Endothelial cell of hepatic sinusoid (primary cell): Measurements from ENCODE around the gene UBE2F.
"Not testable (repeated sequence)": the region's sequence is repeated elsewhere in the genome, so short reads cannot be mapped to it uniquely, and the experiment has no call there.

ENCODE experiments used
- in situ Hi-C: cut with HindIII; loops from 2 replicates; pipeline ENCODE4 v1.10.0; 2017; ENCODE audit warnings: low sequenced_read_pairs

The UBE2F gene

DNA sequence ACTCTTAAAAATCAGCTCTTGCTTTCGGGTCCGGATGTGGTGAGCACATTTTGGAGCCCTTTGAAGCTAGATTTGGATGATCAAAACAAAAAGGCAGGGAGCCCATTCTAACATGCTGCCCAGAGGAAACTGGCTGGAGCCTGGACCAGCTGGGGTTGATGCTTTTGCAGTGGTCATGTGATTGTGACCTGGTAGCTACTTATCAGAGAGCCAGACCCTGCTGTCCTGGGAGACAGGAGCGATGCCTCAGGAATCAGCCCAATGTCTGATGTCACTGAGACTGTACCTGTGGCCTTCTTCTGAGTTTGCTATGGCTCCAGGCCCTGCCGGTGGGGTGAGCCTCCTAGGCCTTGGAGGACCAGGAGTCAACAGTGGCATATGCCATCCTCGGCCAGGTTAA, 75.3 kb downstream of the UBE2F start:
- in situ Hi-C loops: no loop called here

DNA sequence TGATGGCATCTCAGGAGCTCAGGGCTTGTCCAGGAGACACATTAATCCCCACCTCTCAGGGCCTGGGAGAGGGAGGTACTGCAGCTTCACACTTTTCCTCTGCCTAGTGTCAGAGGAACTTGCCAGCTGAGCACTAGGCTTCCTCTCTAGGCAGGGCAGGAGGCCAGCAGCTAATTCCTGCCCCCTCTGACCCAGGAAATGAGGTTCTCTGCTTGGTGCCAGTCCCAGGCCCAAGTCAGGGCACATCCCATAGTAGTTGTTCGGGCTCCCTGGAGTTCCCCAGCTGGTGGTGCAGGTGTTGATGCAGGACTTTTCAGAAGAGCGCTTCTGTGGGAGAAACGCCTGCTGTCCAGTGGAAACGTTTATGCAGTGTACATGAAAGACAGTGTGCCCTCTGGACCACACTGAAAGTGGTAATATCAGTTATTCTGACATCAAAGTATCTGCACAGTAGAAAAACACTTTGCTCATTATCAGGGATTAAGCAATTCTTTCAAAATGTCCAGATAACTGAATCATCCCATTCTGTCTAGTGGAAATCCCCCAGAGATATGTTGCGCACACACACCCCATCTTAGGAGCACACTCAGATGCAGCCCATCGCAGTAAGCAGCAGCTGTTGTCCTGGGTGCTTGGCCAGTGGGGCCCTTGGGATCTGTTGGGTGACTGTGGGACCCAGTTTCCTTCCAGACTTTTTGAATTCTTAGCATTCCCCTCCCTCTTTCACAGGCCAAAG, 76.2 kb downstream of the UBE2F start:
- in situ Hi-C loops: no loop called here

DNA sequence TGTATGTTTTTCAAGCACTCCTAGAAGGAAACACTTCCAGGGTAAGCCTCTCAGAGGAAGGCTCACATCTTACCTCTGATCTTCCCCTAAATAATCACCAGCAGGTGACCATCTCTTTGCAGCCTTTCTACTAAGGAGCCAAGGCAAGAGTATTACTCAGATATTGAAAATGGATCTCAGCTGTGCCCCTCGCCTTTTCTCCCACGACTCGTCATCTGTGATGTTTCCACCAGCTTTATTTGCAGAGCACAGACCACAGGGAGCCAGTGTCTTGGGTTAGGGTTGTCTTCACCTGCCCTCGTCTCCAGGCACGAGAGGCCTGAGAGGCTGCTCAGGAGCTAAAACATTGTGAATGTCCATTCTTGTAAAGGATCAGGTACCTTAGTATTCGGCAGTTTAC, 77.0 kb downstream of the UBE2F start:
- in situ Hi-C loops: no loop called here

DNA sequence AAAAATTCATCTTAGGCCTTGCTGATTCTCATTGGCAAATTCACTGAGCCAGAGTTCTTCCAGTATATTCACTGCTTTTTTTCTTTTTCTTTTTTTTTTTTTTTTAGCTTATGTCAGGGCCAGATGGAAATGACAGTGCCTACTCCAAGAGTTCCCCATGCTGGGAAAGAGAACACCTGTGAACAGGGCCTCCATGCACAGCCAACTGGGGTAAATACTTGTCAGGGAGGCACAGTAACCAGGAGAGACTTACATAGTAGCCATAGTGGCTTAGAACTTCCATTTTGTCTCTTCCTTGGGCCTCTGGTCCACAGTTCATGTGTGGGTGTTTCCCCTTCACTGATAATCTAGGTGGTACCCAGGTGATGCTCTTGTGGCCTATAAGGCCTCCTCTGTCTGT, 78.8 kb downstream of the UBE2F start:
- in situ Hi-C loops: no loop called here

DNA sequence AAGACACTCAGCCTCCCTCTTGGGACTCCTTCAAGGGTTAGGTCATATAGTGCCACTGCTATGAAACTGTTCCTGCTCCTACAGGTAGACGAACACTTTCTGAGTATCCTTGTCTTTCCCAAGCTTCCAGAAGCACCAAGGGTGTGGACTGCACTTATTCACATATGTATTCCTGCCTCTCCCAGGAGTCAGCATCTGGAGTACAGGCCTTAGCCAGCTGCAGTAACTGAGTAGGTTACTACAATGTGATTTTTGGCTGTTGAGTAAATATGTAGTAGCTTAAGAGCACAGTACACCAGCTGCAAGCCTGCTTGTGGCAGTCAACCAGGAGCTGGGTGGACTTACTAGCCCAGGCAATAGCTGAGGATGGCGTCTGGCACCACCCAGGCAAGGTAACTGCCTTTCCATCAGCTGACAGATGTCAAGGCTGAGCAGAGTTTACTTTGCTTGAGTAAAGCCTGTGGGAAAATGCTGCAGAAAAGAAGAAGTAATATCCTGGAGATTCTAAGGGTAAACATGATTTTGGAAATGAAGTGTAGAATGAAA, 80.0 kb downstream of the UBE2F start:
- in situ Hi-C loops: no loop called here

DNA sequence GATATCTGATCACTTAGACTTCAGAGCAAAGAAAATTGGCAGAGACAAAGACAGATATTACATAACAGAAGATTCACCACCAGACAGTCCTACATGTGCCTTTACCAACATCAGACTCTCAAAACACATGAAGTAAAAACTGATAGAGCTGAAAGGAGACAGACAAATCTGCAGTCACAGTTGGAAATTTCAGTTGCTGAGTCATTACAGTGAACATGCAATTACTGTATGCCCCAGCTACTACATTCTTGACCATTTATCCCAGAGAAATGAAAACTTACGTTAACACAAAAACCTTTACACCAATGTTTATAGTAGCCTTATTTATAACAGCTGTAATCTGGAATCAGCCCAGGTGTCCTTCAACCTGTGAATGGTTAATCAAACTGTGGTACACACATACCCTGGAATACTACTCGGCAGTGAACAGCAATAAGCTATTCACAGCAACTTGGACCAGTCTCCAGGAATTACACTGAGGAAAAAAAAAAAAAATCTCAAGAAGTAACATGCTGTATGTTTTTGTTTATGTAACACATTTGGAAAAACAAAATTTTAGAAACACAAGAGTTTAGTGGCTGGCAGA, 86.5 kb downstream of the UBE2F start:
- in situ Hi-C loops: no loop called here

DNA sequence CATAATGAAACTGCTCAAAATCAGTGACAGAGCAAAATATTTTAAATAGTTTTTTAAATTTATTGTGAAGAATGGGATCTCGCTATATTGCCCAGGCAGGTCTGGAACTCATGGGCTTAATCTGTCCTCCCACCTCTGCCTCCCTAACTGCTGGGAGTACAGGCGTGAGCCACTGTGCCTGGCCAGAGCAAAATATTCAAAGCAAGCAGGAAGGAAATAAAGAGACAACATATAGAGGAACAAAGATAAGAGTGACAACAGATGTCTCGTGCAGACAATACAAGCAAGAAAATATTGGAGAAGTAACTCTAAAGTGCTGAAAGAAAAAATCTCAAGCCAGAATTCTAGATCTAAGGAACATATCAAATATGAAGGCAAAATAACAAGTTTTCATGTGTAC, 89.0 kb downstream of the UBE2F start:
- in situ Hi-C loops: no loop called here

DNA sequence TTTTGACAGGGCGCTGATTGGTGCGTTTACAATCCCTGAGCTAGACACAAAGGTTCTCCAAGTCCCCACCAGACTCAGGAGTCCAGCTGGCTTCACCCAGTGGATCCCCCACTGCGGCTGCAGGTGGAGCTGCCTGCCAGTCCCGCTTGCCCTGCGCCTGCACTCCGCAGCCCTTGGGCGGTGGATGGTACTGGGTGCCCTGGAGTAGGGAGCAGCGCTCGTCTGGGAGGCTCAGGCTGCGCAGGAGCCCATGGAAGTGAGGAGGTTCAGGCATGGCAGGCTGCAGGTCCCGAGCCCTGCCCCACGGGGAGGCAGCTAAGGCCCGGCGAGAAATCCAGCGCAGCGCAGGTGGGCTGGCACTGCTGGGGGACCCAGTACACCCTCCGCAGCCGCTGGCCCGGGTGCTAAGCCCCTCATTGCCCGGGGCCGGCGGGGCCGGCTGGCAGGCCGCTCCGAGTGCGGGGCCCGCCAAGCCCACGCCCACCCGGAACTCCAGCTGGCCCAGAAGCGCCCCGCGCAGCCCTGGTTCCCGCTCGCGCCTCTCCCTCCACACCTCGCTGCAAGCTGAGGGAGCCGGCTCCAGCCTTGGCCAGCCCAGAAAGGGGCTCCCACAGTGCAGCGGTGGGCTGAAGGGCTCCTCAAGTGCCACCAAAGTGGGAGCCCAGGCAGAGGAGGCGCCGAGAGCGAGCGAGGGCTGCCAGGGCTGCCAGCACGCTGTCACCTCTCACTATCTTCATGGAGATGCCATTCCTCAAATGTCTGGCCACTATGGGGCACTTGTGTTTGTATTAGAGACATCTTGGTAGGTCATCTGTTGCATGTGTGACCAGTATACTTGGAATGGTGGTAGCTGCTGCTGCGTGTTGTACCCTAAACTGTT, 91.1 kb downstream of the UBE2F start:
- in situ Hi-C loops: not testable (repeated sequence)

DNA sequence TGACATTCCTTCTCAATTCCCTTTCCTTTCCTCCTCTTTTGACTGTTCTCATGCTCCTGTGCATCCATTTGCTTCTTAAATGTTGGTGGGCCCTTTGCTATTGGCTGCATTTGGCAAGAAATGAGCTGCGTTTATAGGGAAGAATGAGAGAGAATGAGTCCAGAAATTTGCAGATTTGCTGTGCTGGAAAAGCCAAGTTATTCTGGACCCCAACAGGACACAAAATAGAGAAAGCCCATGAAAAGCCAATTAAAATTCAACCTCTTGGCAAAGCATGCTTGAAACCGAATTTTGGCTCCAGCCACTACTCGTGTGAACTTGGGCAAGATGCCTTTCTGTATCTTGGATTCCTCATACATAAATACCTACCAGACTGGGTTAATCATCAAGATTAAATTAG, 92.7 kb downstream of the UBE2F start:
- in situ Hi-C loops: no loop called here

DNA sequence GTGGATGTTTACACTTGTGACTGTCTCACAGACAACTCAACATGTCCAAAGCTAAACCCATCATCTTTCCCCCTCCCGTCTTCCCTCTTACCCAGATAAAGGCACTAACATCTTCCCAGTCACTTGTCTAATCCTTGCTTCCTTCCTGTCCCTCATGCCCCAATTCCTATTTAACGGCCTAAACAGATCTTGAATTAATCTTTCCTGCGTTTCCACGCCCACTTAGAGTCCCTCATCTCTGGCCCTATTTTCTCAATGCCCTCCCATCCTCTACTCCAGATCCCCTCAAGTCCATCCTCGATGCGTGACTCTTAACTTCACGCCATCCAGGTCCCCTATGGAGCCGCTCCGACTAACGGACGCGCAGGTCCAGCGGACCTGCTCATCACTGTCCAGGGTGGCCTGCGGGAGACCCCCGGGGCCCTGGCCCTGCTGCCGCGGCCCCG, 93.3 kb downstream of the UBE2F start:
- in situ Hi-C loops: no loop called here

DNA sequence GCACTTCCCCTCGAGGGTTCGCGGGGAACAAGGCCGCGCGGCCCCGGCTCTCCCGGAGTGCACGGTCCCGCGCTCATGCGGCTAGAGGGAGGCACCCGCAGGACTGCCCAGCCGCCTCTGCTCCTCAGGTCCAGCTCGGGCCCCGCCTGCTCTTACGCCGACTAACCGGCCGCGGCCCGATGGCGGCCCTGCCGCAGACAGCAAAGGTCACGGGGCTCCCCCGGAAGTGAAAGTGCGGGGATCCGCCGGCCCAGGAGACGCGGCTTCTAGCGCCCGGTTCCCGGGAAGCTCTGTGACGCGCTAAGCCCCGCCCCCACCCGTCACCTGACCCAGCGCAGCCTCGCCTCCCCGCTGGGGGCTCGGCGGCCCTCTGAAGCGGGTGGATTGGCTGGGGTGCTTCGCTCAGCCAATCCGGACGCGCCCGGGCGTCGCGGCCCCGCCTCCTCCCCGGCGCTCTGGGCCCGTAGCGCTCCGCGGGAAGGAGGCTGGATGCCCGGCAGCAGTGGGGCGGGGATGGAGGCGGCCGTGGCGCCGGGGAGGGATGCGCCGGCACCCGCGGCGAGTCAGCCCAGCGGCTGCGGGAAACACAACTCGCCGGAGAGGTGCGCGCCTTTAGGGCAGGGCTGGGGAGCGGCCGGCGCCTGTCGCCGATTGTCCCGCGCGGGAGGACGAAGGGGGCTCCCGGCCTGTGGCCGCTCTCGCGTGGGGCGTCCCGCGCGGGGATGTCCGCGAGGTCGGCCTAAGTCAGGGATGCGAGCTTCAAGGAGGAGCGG, 93.9 kb downstream of the UBE2F start, which contains the start of gene SCLY:
Gene SCLY, plus strand, starts transcription at position 460 of the 773 bp plus-strand sequence. Its CDS starts 54 bp downstream, at position 514.
- in situ Hi-C loops: no loop called here

DNA sequence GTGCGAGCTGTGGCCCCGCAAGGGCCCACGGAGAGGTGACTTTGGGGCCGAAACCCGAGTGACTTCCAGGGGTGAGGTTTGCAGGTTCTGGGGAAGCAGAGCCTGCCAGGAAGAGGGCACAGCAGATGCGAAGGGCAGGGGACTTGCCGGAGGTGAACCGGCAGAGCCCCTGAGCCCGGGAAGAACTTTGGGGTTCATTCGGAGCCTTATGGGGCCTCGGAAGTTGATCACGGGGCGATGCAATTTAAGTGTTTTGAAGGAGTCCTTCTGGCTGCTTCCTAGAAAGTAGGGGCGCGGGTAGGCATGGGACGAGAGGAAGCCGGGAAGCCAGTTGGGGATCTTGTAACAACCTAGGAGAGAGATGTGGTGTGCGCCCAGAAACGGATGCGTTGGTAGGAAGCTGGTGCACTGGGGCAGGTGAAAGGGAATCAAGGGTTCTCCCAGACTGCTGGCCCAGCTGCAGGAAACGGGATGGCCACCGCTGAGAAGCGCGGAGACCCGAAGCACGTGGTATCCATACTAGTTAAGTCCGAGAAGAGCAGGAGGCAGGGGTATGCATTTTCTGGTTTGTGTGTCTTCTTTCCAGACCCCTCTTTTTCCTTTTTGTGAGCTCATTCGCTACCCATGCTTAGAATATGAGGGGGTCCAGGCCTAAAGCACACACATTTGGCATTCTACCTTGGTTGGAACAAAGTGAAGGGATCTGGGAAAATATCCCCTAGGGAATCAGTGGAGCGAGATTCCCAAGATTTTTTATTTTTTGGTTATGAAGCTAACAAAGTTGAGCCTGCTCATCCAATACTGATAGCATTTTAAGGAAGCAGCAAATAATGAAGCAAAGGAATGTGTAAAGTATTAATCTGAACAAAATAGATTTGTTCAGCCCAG, 94.7 kb downstream of the UBE2F start:
- in situ Hi-C loops: no loop called here

DNA sequence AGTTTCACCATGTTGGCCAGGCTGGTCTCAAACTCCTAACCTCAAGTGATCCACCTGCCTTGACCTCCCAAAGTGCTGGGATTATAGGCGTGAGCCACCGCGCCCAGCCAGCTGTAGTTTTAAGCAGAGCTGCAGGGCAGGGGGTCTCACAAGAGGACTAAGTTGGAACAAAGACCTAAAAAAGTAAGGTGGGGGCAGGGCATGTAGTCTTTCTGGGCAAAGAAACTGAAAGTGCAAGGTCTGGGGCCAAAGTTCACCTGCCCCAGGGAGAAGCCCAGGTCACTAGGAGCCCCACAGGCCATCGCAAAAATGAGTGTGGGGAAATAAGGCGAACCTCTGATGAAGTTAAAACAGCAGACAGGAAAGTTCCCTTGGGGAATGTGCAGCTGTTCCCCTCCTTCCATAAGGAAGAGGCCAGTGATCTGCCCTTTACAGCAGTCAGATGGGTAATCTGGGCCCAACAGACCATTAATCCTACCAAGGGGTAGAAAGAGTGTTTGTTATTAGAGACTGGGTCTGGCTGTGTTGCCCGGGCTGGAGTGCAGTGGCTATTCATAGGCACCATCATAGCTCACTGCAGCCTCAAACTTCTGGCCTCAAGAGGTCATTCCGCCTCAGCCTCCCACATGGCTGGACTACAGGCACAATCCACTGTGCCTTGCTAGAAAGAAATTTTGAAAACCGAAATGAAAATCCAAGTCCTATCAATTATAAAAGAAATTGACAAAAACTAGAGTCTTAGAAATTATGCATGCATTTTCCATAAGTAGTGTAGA, 96.8 kb downstream of the UBE2F start:
- in situ Hi-C loops: no loop called here

DNA sequence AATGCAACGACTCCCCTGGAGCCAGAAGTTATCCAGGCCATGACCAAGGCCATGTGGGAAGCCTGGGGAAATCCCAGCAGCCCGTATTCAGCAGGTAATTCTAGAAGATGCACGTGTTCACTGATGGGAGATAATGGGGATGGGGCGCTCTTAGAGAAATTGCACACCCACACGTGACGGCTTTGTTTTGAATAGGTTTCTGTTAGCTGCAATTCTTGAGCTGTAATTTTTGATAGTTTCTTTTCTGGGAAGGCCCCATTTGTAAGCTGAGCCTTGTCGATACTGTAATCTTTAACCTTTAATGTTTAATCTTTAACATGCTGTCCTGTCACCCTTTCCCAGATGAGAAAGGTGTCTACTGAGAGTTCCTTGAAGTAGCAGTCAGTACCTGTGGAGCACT, 97.6 kb downstream of the UBE2F start:
- in situ Hi-C loops: no loop called here

DNA sequence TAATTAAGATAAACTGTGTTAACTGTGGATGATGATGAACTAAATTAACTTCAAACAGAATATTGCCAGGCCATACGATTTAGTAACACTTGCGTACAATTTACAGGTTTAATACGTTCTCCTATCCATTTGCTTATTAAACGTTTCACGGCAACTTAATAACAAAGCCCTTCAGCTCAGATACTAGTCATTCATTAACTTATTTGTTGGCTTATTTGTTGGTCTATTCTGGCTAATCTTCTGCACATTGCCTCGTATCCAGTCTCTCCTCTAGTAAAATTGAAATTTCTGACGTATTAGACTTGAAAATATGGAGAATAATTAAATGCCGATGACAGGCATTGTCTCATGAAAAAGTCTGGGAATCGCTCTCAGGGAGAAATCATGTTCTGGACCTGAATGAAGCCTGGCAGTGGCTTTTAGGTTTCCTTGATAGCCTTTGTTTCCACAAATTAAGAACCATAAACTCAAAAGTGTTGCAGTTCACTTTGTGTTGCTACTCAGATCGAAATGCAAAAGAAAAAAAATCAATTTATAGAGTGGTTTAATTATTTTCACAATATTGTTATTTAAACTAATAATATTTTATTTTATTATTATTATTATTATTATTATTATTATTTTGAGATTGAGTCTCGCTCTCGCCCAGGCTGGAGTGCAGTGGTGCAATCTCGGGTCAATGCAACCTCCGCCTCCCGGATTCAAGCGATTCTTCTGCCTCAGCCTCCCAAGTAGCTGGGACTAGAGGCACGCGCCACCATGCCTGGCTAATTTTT, 98.4 kb downstream of the UBE2F start:
- in situ Hi-C loops: no loop called here

DNA sequence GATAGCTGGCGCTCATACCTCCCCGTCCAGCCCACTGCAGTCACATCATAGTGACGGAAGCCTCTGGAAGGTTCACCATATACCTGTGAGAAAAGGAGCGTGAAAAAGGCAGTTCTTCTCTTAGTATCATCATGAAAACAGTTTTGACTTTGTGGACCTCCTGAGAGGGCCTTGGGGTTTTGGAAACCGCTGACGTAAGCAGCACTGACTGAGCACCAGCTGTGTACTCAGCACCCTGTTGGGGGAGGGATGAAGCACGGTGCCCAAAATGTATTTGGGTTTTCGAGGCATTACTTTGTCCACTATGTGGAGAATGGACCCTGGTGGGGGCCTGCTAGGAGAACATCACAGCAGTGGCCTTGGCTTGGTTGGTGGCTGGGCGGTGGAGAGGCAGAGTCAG, 99.4 kb downstream of the UBE2F start:
- in situ Hi-C loops: no loop called here

DNA sequence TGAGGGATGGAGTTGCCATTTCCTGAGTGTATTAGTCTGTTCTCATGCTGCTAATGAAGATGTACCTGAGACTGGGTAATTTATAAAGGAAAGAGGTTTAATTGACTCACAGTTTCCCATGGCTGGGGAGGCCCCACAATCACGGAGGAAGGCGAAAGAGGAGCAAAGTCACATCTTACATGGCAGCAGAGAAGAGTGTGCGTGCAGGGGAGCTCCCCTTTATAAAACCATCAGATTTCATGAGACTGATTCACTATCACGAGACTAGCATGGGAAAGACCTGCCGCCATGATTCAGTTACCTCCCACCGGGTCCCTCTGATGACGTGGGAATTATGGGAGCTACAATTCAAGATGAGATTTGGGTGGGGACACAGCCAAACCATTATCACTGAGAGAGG, 99.9 kb downstream of the UBE2F start:
- in situ Hi-C loops: not testable (repeated sequence)

DNA sequence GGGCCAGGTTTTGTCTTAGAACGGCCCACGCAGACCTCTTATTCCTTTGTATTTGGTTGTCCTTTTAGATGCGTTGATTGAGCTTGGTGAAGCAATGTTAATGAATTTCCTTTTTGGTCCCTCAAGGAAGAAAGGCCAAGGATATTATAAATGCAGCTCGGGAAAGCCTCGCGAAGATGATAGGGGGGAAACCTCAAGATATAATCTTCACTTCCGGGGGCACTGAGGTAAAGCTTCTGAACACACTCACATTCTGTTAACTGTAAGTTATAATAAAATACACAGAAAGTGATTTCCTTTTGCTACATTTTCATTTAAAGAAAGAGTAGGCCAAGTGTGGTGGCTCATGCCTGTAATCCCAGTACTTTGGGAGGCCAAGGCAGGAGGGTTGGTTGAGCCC, 101.1 kb downstream of the UBE2F start:
- in situ Hi-C loops: no loop called here
